HG03066 (cell line): ENCODE measurements around the gene DKK1.
"Not testable (repeated sequence)": the region's sequence is repeated elsewhere in the genome, so short reads cannot be mapped to it uniquely, and the experiment has no call there.

Experiments
- ATAC-seq: cut with Tn5 transposase; IDR thresholded peaks from one replicate; pipeline ENCODE4 v1.9.1; 2021; ENCODE audit warnings: low read depth; ENCODE audit not compliant: unreplicated experiment

DKK1 gene

GRCh38 chr10:52365547-52366432 lies 51.7 kb downstream of the DKK1 start:
- not testable (repeated sequence) for ATAC-seq
